BLaER1 treated with 17β-estradiol and CSF1 and Interleukin-3, amounts not matched to agents 10 nM and 100 nM (cell line): ENCODE data around the gene STX18.

Experiments
- H3K27ac ChIP-seq, 11 experiments: shearing (Covaris generic); formaldehyde crosslinking; 2 replicates each; pipeline ENCODE4 v1.8.1; 2022
- H3K27me3 ChIP-seq, 11 experiments: shearing (Covaris generic); formaldehyde crosslinking; 2 replicates each; pipeline ENCODE4 v1.8.1; 2022
- H3K36me3 ChIP-seq, 11 experiments: shearing (Covaris generic); formaldehyde crosslinking; 2 replicates each; pipeline ENCODE4 v1.8.1; 2022
- H3K4me1 ChIP-seq, 10 experiments: shearing (Covaris generic); formaldehyde crosslinking; 2 replicates each; pipeline ENCODE4 v1.8.1; 2022
- H3K4me2 ChIP-seq, 11 experiments: shearing (Covaris generic); formaldehyde crosslinking; 2 replicates each; pipeline ENCODE4 v1.8.1; 2022
- H3K4me3 ChIP-seq, 10 experiments: shearing (Covaris generic); formaldehyde crosslinking; 2 replicates each; pipeline ENCODE4 v1.8.1; 2022
- H3K9ac ChIP-seq, 11 experiments: shearing (Covaris generic); formaldehyde crosslinking; 2 replicates each; pipeline ENCODE4 v1.8.1; 2022
- H3K9me3 ChIP-seq, 11 experiments: shearing (Covaris generic); formaldehyde crosslinking; replicated peaks in 1 of 11; 2 replicates each; pipeline ENCODE4 v1.8.1; 2022
- H4K20me1 ChIP-seq, 11 experiments: shearing (Covaris generic); formaldehyde crosslinking; 2 replicates each; pipeline ENCODE4 v1.8.1; 2022
- Cebpa-rat ChIP-seq, 11 experiments: shearing (Covaris generic); IDR thresholded peaks; 2 replicates each; pipeline ENCODE4 v1.8.1; 2022

Gene STX18

GRCh38 chr4:4415107-4415805 lies 126.6 kb downstream of the STX18 start:
- H4K20me1 ChIP-seq = peaks cover 0 to 6% (median 0%) of the 10 kb centered on the region in 11 experiments; a peak in 3 of 22 replicates
- H3K4me1 ChIP-seq = peaks cover 11 to 33% (median 25%) of the 10 kb centered on the region in 10 experiments; a peak in 18 of 20 replicates
- no peak overlapping the region for H3K27ac ChIP-seq
- peaks cover 11 to 38% (median 23%) of the 10 kb centered on the region in 11 experiments for H3K36me3 ChIP-seq
- H3K9ac ChIP-seq = no peak overlapping the region
- H3K27me3 ChIP-seq = no peaks in the 10 kb centered on the region
- no peak overlapping the region for H3K4me3 ChIP-seq
- H3K9me3 ChIP-seq = peaks cover 0 to 14% (median 6%) of the 10 kb centered on the region in 11 experiments; a peak in 5 of 22 replicates
- no peak for TF ChIP-seq Cebpa-rat (IDR thresholded peaks at IDR 0.05)
- H3K4me2 ChIP-seq = no peak overlapping the region

- H3K27me3 ChIP-seq = peaks cover 0 to 6% (median 3%) of the 10 kb centered on the region in 11 experiments; a peak in 13 of 22 replicates
- H3K9ac ChIP-seq = no peak overlapping the region
- H3K4me1 ChIP-seq = peaks cover 0 to 22% (median 14%) of the 10 kb centered on the region in 10 experiments; a peak in 17 of 20 replicates
- H3K4me3 ChIP-seq = no peak overlapping the region
- TF ChIP-seq Cebpa-rat (IDR thresholded peaks at IDR 0.05) = no peak
- peaks cover 0 to 12% (median 0%) of the 10 kb centered on the region in 11 experiments; a peak in 5 of 22 replicates for H4K20me1 ChIP-seq
- no peak overlapping the region for H3K4me2 ChIP-seq
- H3K36me3 ChIP-seq = peaks cover 0 to 24% (median 13%) of the 10 kb centered on the region in 11 experiments; a peak in 15 of 22 replicates
- H3K27ac ChIP-seq = no peak overlapping the region
- peaks cover 0 to 14% (median 6%) of the 10 kb centered on the region in 11 experiments; a peak in 5 of 22 replicates for H3K9me3 ChIP-seq
Observed at GRCh38 chr4:4413806-4414205, 128.0 kb downstream of the STX18 start.

GRCh38 chr4:4413373-4413725 lies 128.5 kb downstream of the STX18 start:
- no peak for TF ChIP-seq Cebpa-rat (IDR thresholded peaks at IDR 0.05)
- Histone ChIP-seq H3K9me3 (peaks cover 0 to 14% (median 6%) of the 10 kb centered on the region in 11 experiments; a peak in 5 of 22 replicates), H3K4me2 (no peak overlapping the region), H3K27ac (no peak overlapping the region), H3K36me3 (peaks cover 0 to 19% (median 13%) of the 10 kb centered on the region in 11 experiments; a peak in 14 of 22 replicates), H4K20me1 (peaks cover 0 to 17% (median 0%) of the 10 kb centered on the region in 11 experiments; a peak in 4 of 22 replicates), H3K9ac (no peak overlapping the region), H3K4me3 (no peak overlapping the region), H3K27me3 (peaks cover under 1 to 11% (median 7%) of the 10 kb centered on the region in 11 experiments; a peak in 17 of 22 replicates), H3K4me1 (peaks cover 0 to 22% (median 14%) of the 10 kb centered on the region in 10 experiments; a peak in 16 of 20 replicates)

- Histone ChIP-seq H3K4me3 (no peak overlapping the region), H3K27ac (no peak overlapping the region), H3K36me3 (peaks cover 0 to 18% (median 13%) of the 10 kb centered on the region in 11 experiments; a peak in 13 of 22 replicates), H3K9me3 (peaks cover 0 to 14% (median 6%) of the 10 kb centered on the region in 11 experiments; a peak in 5 of 22 replicates), H3K4me2 (no peak overlapping the region), H3K4me1 (peaks cover 0 to 22% (median 14%) of the 10 kb centered on the region in 10 experiments; a peak in 14 of 20 replicates), H3K9ac (no peak overlapping the region), H4K20me1 (peaks cover 0 to 22% (median 0%) of the 10 kb centered on the region in 11 experiments; a peak in 4 of 22 replicates), H3K27me3 (peaks cover 6 to 16% (median 13%) of the 10 kb centered on the region in 11 experiments; a peak in 20 of 22 replicates)
- TF ChIP-seq Cebpa-rat (IDR thresholded peaks at IDR 0.05) = no peak
Observed at GRCh38 chr4:4412641-4413372, 129.0 kb downstream of the STX18 start.

GRCh38 chr4:4411906-4412305 lies 129.9 kb downstream of the STX18 start:
- peaks cover 0 to 18% (median 11%) of the 10 kb centered on the region in 11 experiments; a peak in 13 of 22 replicates for H3K36me3 ChIP-seq
- H3K9ac ChIP-seq = no peak overlapping the region
- no peak for TF ChIP-seq Cebpa-rat (IDR thresholded peaks at IDR 0.05)
- H3K4me1 ChIP-seq = peaks cover 0 to 23% (median 22%) of the 10 kb centered on the region in 10 experiments; a peak in 16 of 20 replicates
- H3K4me3 ChIP-seq = no peak overlapping the region
- H3K4me2 ChIP-seq = no peak overlapping the region
- H3K9me3 ChIP-seq = peaks cover 0 to 14% (median 6%) of the 10 kb centered on the region in 11 experiments; a peak in 5 of 22 replicates
- H3K27me3 ChIP-seq = peaks cover 15 to 25% (median 22%) of the 10 kb centered on the region in 11 experiments; a peak in 20 of 22 replicates
- peaks cover 0 to 26% (median 0%) of the 10 kb centered on the region in 11 experiments; a peak in 6 of 22 replicates for H4K20me1 ChIP-seq
- no peak overlapping the region for H3K27ac ChIP-seq

- Histone ChIP-seq H3K27ac (no peak overlapping the region), H3K27me3 (peaks cover 22 to 38% (median 37%) of the 10 kb centered on the region in 11 experiments; a peak in 21 of 22 replicates), H3K4me2 (no peak overlapping the region), H3K4me1 (peaks cover 0 to 40% (median 30%) of the 10 kb centered on the region in 10 experiments; a peak in 16 of 20 replicates), H3K36me3 (peaks cover 0 to 7% (median under 1%) of the 10 kb centered on the region in 11 experiments; a peak in 10 of 22 replicates), H3K4me3 (no peak overlapping the region), H4K20me1 (peaks cover 0 to 33% (median 0%) of the 10 kb centered on the region in 11 experiments; a peak in 7 of 22 replicates), H3K9ac (no peak overlapping the region), H3K9me3 (peaks cover 0 to 3% (median 0%) of the 10 kb centered on the region in 11 experiments; a peak in 2 of 22 replicates)
- TF ChIP-seq Cebpa-rat (IDR thresholded peaks at IDR 0.05) = no peak
Observed at GRCh38 chr4:4410271-4410670, 131.6 kb downstream of the STX18 start.

- no peak overlapping the region for H3K27ac ChIP-seq
- H3K4me3 ChIP-seq = no peak overlapping the region
- H3K9ac ChIP-seq = no peak overlapping the region
- H3K9me3 ChIP-seq = no peaks in the 10 kb centered on the region
- H3K36me3 ChIP-seq = 0 out of 22 replicates have a peak, but pooled peaks cover 0 to under 1% (median 0%) of the 10 kb centered on the region in 11 experiments
- peaks cover 0 to 33% (median 0%) of the 10 kb centered on the region in 11 experiments; a peak in 7 of 22 replicates for H4K20me1 ChIP-seq
- TF ChIP-seq Cebpa-rat (IDR thresholded peaks at IDR 0.05) = no peak
- H3K4me1 ChIP-seq = peaks cover 0 to 41% (median 30%) of the 10 kb centered on the region in 10 experiments; a peak in 16 of 20 replicates
- H3K27me3 ChIP-seq = peaks cover 22 to 43% (median 37%) of the 10 kb centered on the region in 11 experiments; a peak in 21 of 22 replicates
- H3K4me2 ChIP-seq = peak overlapping the region in 2 of 11 experiments; percentile 82 to 85; a peak in 1 of 22 replicates
Observed at GRCh38 chr4:4409416-4410115, 132.3 kb downstream of the STX18 start.
